AG04449 (cell line): ENCODE results near the gene OR5K2.

Source experiments
- CTCF ChIA-PET: fragments of 350-600 bp; formaldehyde crosslinking; extraction: SDS; loops from one replicate; lab custom pipeline; 2021; ENCODE audit warnings: antibody characterized with exemption; lab: Yijun Ruan, JAX
- POLR2A ChIA-PET: fragments of 400-600, 350-600 bp; formaldehyde crosslinking; extraction: SDS; loops from one replicate; lab custom pipeline; 2020; ENCODE audit warnings: antibody characterized with exemption, inconsistent platforms; lab: Yijun Ruan, JAX
- DNase-seq: peaks from one replicate; pipeline ENCODE4 v3.0.0-alpha.2; 2010; ENCODE audit warnings: low read depth, low spot score
- H3K4me3 ChIP-seq: 2 replicates; pipeline ENCODE4 v1.5.1; 2011; ENCODE audit warnings: low read depth, mild to moderate bottlenecking, control low read depth, low read length
- TF ChIP-seq, protein P1 (sequence below): IDR thresholded peaks from one replicate; pipeline ENCODE4 v1.5.1; 2011; ENCODE audit warnings: mild to moderate bottlenecking, moderate library complexity, low read length, control low read depth, inconsistent platforms; ENCODE audit not compliant: insufficient read depth; ENCODE audit errors: missing control alignments

The OR5K2 gene

DNA sequence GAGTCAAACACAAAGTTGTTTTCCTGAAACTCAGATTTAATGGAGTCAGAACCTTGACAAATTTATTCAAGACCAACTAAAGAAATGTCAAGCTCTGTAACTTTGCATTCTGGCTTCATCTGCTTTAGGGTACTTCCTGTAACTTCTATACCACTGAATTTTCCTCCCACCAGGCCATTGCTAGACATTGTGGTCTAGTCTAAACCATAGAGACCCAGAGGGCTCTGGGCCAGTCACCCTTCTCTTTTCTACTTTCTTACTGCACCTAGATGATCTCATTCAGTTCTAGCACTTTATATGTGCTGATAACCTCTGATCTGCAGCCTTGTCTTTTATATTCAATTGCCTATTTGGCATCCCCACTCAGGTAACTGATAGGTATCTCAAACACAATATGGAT, 37.3 kb upstream of the OR5K2 start:
- TF ChIP-seq, protein P1, sequence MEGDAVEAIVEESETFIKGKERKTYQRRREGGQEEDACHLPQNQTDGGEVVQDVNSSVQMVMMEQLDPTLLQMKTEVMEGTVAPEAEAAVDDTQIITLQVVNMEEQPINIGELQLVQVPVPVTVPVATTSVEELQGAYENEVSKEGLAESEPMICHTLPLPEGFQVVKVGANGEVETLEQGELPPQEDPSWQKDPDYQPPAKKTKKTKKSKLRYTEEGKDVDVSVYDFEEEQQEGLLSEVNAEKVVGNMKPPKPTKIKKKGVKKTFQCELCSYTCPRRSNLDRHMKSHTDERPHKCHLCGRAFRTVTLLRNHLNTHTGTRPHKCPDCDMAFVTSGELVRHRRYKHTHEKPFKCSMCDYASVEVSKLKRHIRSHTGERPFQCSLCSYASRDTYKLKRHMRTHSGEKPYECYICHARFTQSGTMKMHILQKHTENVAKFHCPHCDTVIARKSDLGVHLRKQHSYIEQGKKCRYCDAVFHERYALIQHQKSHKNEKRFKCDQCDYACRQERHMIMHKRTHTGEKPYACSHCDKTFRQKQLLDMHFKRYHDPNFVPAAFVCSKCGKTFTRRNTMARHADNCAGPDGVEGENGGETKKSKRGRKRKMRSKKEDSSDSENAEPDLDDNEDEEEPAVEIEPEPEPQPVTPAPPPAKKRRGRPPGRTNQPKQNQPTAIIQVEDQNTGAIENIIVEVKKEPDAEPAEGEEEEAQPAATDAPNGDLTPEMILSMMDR = no peak
- H3K4me3 ChIP-seq = no peak overlapping the region
- CTCF ChIA-PET = no interaction called here
- no peak for DNase-seq
- POLR2A ChIA-PET = no interaction called here

DNA sequence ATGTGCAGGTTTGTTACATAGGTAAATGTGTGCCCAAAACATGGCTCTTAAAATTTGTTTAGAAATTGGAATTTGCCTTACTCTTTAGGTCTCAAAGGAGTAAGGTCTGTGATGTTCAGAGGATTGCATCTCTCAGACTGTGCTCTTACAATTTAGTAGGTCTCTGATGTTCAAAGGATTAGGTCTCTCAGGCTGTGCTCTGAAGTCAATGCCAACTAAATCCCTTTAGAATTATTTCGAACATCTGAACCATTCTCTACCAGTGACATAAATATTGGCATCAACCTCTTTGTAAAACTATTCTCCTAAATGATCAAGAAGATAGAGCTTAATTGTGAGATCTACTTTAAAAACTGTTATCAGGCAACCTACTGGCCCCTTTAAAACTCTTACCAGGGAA, 34.6 kb upstream of the OR5K2 start, which contains the start of gene OR5K1:
OR5K1 (plus strand) TSS at position 301 of the 400 bp plus-strand sequence. CDS start 6,376 bp downstream, outside the sequence.
- no peak for DNase-seq
- CTCF ChIA-PET = no interaction called here
- H3K4me3 ChIP-seq = no peak within 1 kb of the TSS
- TF ChIP-seq, protein P1 = no peak
- POLR2A ChIA-PET = no interaction called here

DNA sequence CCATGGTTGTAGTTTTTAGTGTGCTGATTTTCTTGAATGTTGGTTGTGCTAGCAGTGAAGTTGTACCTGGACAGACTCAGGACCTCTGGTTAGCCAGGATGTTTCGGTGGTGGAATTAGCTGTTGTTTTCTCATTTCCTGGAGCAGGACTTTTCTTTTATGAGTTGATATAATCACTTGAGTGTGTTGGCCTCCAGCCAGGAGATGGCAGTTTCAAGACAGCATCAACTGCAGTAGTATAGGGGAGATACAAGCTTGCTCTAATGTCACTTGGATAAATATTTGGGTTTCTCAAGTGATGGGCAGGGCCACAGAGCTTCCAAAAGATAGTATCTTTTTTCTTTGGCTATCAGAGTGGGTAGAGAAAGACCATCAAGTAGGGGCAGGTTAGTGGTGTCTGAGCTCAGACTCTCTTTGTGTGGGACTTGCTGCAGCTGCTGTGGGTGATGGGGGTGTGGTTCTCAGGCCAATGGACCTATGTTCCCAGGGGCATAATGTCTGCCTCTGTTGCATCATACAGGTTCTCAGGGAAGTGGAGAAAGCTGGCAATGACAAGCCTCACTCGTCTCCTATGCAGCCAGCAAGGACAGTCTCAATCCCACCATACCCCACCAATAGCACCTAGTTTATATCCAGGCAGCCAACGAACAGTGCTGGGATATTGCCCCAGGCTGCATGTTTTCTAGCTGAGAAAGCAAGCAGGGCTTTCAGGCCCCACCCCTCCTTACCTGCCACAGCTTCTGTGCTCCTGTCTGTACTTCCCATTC, 14.6 kb upstream of the OR5K2 start:
- DNase-seq = no peak
- no peak overlapping the region for H3K4me3 ChIP-seq
- CTCF ChIA-PET = no interaction called here
- POLR2A ChIA-PET = no interaction called here
- TF ChIP-seq, protein P1 = no peak

DNA sequence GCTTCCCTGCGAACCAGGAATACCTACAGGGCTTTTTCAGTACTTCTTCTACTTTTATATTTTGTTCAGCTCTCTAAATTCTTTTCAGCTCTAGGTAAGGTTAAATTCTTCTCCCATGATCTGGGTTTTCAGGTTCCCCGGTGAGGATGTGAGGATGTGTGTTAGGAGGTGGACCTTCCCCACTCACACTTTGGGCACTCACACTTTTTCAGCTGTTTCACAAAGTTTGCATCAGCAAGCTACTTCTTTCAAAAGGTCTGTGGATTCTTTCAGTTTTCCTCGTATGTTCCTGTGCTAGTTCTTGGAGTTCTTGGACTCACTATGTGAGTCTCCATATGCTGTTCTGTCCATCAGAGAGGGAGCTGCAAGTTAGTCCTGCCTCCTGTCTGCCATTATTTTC, 13.9 kb upstream of the OR5K2 start:
- CTCF ChIA-PET = no interaction called here
- POLR2A ChIA-PET = no interaction called here
- no peak overlapping the region for H3K4me3 ChIP-seq
- DNase-seq = no peak
- TF ChIP-seq, protein P1 = no peak

DNA sequence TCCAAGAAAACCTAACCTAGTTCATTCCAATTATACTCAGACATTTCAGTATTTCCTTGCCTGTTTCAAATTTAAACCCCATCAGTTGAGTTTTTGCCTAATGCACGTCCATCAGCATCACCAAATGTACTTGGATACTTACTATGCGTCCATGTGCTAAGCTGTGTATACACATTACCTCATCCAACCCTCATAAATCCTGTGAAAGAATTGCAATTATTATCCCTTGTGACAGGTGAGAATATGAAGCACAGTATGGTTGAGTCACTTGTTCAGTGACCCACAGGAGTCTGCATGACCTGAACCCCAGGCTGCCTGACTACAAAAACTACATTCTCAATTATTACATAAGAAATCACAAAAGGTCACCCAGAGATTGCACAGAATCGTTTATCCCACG, 2.5 kb downstream of the OR5K2 start:
- ChIA-PET CTCF (no interaction called here), POLR2A (no interaction called here)
- H3K4me3 ChIP-seq = no peak overlapping the region
- no peak for DNase-seq
- TF ChIP-seq, protein P1 = no peak

DNA sequence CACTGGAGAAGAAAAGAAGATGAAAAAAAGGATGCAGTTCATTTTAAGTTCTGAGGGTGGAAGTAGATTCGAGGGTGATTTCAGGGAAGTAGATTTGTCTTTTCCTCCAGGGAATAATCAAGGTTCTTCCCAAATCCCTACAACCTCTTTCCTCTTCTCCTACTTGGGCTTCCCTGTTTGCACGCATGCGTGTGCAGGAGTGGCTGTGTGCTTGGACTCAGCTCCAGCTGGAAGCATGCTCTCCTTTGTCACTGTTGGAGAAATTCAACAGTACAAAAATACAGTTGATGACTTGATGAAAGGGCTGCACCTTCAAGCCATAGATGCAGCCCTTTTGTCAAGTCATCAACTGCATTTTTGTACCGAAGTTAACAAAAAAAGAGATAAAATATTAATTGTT, 3.8 kb downstream of the OR5K2 start:
- TF ChIP-seq, protein P1 = no peak
- ChIA-PET POLR2A (no interaction called here), CTCF (no interaction called here)
- no peak overlapping the region for H3K4me3 ChIP-seq
- no peak for DNase-seq
